GM21528 (cell line): ENCODE results near the gene ZNF506.
"Not testable (repeated sequence)": the region's sequence is repeated elsewhere in the genome, so short reads cannot be mapped to it uniquely, and the experiment has no call there.

Experiments used
- ATAC-seq: cut with Tn5 transposase; IDR thresholded peaks from one replicate; pipeline ENCODE4 v1.9.1; 2021; ENCODE audit warnings: mild to moderate bottlenecking, moderate library complexity; ENCODE audit not compliant: unreplicated experiment, low FRiP score

The ZNF506 gene

GRCh38 chr19:19746286-19747213 is 75.0 kb downstream of the ZNF506 start:
- no peak for ATAC-seq

- ATAC-seq = no peak
Measured at GRCh38 chr19:19745496-19746285, 75.9 kb downstream of the ZNF506 start.

- no peak for ATAC-seq
Measured at GRCh38 chr19:19744641-19745040, 76.9 kb downstream of the ZNF506 start.

- ATAC-seq = not testable (repeated sequence)
Measured at GRCh38 chr19:19743921-19744320, 77.6 kb downstream of the ZNF506 start.

- no peak for ATAC-seq
Measured at GRCh38 chr19:19743176-19743575, 78.4 kb downstream of the ZNF506 start.

GRCh38 chr19:19742773-19743172 is 78.8 kb downstream of the ZNF506 start:
- no peak for ATAC-seq
